WTC11 (cell line): Measurements from ENCODE around the gene TMEM271. TPM values are rescaled to one million over a fixed set of nuclear protein-coding genes. Genes with fewer than 3 reads are reported as not detected.

ENCODE experiments used
- ATAC-seq: fragments of 200-7000 bp; cut with Tn5 transposase; 2 replicates; pipeline ENCODE4 v1.10.0; 2021; ENCODE audit warnings: mild to moderate bottlenecking, moderate library complexity
- Bru-seq: library from RNA; stranded (reverse); fragments of 400-500 nt; gene quantifications from one replicate; lab custom pipeline; 2021; lab: Mats Ljungman, UMichigan
- CTCF ChIA-PET: fragments of 300-600 bp; sonication (Branson Sonifier 250); formaldehyde crosslinking; loops from one replicate; lab custom pipeline; 2021; ENCODE audit warnings: antibody characterized with exemption; lab: Charles Lee
- POLR2A ChIA-PET: fragments of 350-600 bp; sonication (Branson Sonifier 250); formaldehyde crosslinking; loops from one replicate; lab custom pipeline; 2021; ENCODE audit warnings: antibody characterized with exemption; lab: Charles Lee
- DNase-seq: peaks from one replicate; pipeline ENCODE4 v3.0.0; 2021; ENCODE audit warnings: low spot score
- H3K27ac Mint-ChIP-seq: 2 replicates; pipeline ENCODE4 v1.8.0; 2021; ENCODE audit warnings: mixed read lengths
- H3K27me3 Mint-ChIP-seq: 2 replicates; pipeline ENCODE4 v1.8.0; 2021; ENCODE audit warnings: low read depth, mild to moderate bottlenecking, moderate library complexity, mixed read lengths
- H3K36me3 Mint-ChIP-seq: 2 replicates; pipeline ENCODE4 v1.8.0; 2021; ENCODE audit warnings: mixed read lengths
- H3K4me1 Mint-ChIP-seq: 2 replicates; pipeline ENCODE4 v1.8.0; 2022; ENCODE audit warnings: mixed read lengths
- H3K4me3 Mint-ChIP-seq: 2 replicates; pipeline ENCODE4 v1.8.0; 2021; ENCODE audit warnings: mild to moderate bottlenecking, moderate library complexity, mixed read lengths
- H3K9me3 Mint-ChIP-seq: 2 replicates; pipeline ENCODE4 v1.8.0; 2021; ENCODE audit warnings: mixed read lengths
- CBFB ChIP-seq: sonication (generic); formaldehyde crosslinking; IDR thresholded peaks from 2 replicates; pipeline ENCODE4 v1.8.1; 2022; ENCODE audit warnings: mild to moderate bottlenecking, low read depth, missing genetic modification reagents
- CREM ChIP-seq: sonication (generic); formaldehyde crosslinking; IDR thresholded peaks from 2 replicates; pipeline ENCODE4 v1.8.1; 2022; ENCODE audit warnings: mild to moderate bottlenecking, missing genetic modification reagents, moderate library complexity
- ETV6 ChIP-seq: sonication (generic); formaldehyde crosslinking; IDR thresholded peaks from 2 replicates; pipeline ENCODE4 v1.8.1; 2022; ENCODE audit warnings: mild to moderate bottlenecking, missing genetic modification reagents
- HMGA2 ChIP-seq: fragments of 250-450 bp; sonication (Bioruptor Pico); IDR thresholded peaks from 2 replicates; pipeline ENCODE4 v1.4.0; 2021; ENCODE audit warnings: mild to moderate bottlenecking, moderate library complexity
- NFATC4 ChIP-seq: fragments of 250-450 bp; sonication (Bioruptor Pico); IDR thresholded peaks from 2 replicates; pipeline ENCODE4 v1.9.0; 2021; ENCODE audit warnings: mild to moderate bottlenecking
- NR3C1 ChIP-seq: sonication (generic); formaldehyde crosslinking; conservative IDR thresholded peaks from 2 replicates; pipeline ENCODE4 v1.8.1; 2023; ENCODE audit warnings: low read depth, mild to moderate bottlenecking, missing genetic modification reagents
- OVOL2 ChIP-seq: fragments of 250-450 bp; sonication (Bioruptor Pico); IDR thresholded peaks from 2 replicates; pipeline ENCODE4 v1.9.0; 2021; ENCODE audit warnings: mild to moderate bottlenecking, borderline replicate concordance
- TEAD1 ChIP-seq: sonication (generic); formaldehyde crosslinking; IDR thresholded peaks from 2 replicates; pipeline ENCODE4 v1.8.0; 2022; ENCODE audit warnings: mild to moderate bottlenecking, missing genetic modification reagents
- ZNF121 ChIP-seq: sonication (generic); formaldehyde crosslinking; IDR thresholded peaks from 2 replicates; pipeline ENCODE4 v1.8.0; 2023; ENCODE audit warnings: missing genetic modification reagents
- ZNF263 ChIP-seq: sonication (generic); formaldehyde crosslinking; IDR thresholded peaks from 2 replicates; pipeline ENCODE4 v1.8.1; 2022; ENCODE audit warnings: low read depth, mild to moderate bottlenecking, moderate library complexity, missing genetic modification reagents
- ZNF671 ChIP-seq: fragments of 250-450 bp; sonication (Bioruptor Pico); IDR thresholded peaks from 2 replicates; pipeline ENCODE4 v1.8.0; 2021; ENCODE audit warnings: mild to moderate bottlenecking
- long read RNA-seq, 3 experiments: library from RNA in 1 of 3; library from capped mRNA in 1 of 3; library from polyadenylated mRNA in 1 of 3; unstranded in 2 of 3; stranded (forward) in 1 of 3; transcript quantifications; one replicate each; pipeline ENCODE4 v2.0.0, GENCODE V29; 2021
- total RNA-seq: library from RNA; stranded (reverse); gene quantifications from 3 replicates; pipeline ENCODE4 v1.2.3, GENCODE V29; 2021
- TF ChIP-seq, protein P1 (sequence below): sonication (generic); formaldehyde crosslinking; IDR thresholded peaks from 2 replicates; pipeline ENCODE4 v1.8.0; 2022; ENCODE audit warnings: missing genetic modification reagents
- TF ChIP-seq, protein P2 (sequence below): sonication (generic); formaldehyde crosslinking; IDR thresholded peaks from 2 replicates; pipeline ENCODE4 v1.8.0; 2022; ENCODE audit warnings: mild to moderate bottlenecking, missing genetic modification reagents
- TF ChIP-seq, protein P3 (sequence below): sonication (generic); formaldehyde crosslinking; IDR thresholded peaks from 2 replicates; pipeline ENCODE4 v1.8.1; 2023; ENCODE audit warnings: mild to moderate bottlenecking, missing genetic modification reagents, borderline replicate concordance
- TF ChIP-seq, protein P4 (sequence below): sonication (generic); formaldehyde crosslinking; IDR thresholded peaks from 2 replicates; pipeline ENCODE4 v1.8.0; 2023; ENCODE audit warnings: mild to moderate bottlenecking, missing genetic modification reagents

The TMEM271 gene, protein sequence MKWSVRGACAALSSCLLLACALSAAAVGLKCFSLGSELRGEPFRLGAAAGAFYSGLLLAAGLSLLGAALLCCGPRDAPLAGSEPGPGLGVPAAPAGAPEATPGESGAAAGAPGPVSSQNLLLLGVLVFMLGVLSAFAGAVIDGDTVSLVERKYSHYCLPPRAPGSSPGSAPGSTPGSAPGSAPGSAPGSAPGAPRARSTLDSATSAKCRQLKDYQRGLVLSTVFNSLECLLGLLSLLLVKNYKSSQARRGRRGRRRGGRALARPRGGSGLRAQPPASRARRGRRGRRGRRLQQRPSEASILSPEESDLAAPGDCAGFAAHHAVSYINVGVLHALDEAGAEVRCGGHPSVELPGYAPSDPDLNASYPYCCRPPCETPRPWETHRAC
- 0.14 to 0.31 TPM (median 0.16 TPM) in 3 replicates for total RNA-seq
- not detected for Bru-seq, nascent RNA
- long read RNA-seq, experiment 1, partial matches to known transcripts = 0 of 1 reads
- long read RNA-seq, experiment 1, other reads (novel, unspliced or antisense) = 0 of 1 reads
- long read RNA-seq, experiment 2 = 0 reads
- long read RNA-seq, experiment 3 = 0 reads

DNA sequence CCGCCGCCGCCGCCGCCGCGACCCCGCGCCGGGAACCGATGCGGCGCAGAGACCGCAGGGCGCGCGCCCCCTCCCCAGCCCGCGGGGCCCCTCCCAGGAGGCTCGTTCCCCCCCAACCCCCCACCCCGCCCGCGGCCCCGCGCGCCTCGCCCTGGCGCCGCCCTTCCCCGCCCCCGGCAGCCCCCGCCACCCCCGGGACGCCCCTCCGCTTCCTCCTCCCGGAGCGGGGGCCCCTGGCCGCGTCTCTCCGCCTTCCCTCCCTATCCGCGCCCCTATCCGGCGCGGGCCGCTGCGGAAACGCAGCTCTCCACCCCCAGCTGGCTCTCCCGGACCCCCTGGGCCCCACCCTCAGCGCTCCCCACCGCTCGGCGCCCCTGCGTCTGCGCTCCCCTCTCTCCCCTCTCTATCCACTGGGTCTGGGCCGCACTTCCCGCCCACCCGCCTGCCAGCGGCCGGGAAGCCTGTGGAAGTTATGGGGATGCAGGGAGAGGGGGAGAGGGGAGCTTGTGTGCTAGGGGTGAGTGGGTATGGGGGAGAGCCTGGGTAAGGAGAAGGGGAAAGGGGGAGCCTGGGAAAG is at the start of gene TMEM271:
TMEM271 (minus strand) TSS at position 51 of the 577 bp plus-strand sequence. CDS start 233 bp downstream, outside the sequence.
- Mint-ChIP-seq H3K27ac (no peak within 1 kb of the TSS), H3K9me3 (no peaks in the 10 kb centered on the region)
- no peak for TF ChIP-seq OVOL2 (CRISPR knock-in tag)
- TF ChIP-seq NR3C1 = no peak
- no peak for TF ChIP-seq ZNF121 (CRISPR knock-in tag)
- TF ChIP-seq, protein P1, sequence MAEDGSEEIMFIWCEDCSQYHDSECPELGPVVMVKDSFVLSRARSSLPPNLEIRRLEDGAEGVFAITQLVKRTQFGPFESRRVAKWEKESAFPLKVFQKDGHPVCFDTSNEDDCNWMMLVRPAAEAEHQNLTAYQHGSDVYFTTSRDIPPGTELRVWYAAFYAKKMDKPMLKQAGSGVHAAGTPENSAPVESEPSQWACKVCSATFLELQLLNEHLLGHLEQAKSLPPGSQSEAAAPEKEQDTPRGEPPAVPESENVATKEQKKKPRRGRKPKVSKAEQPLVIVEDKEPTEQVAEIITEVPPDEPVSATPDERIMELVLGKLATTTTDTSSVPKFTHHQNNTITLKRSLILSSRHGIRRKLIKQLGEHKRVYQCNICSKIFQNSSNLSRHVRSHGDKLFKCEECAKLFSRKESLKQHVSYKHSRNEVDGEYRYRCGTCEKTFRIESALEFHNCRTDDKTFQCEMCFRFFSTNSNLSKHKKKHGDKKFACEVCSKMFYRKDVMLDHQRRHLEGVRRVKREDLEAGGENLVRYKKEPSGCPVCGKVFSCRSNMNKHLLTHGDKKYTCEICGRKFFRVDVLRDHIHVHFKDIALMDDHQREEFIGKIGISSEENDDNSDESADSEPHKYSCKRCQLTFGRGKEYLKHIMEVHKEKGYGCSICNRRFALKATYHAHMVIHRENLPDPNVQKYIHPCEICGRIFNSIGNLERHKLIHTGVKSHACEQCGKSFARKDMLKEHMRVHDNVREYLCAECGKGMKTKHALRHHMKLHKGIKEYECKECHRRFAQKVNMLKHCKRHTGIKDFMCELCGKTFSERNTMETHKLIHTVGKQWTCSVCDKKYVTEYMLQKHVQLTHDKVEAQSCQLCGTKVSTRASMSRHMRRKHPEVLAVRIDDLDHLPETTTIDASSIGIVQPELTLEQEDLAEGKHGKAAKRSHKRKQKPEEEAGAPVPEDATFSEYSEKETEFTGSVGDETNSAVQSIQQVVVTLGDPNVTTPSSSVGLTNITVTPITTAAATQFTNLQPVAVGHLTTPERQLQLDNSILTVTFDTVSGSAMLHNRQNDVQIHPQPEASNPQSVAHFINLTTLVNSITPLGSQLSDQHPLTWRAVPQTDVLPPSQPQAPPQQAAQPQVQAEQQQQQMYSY (CRISPR knock-in tag) = no peak
- TF ChIP-seq, protein P2, sequence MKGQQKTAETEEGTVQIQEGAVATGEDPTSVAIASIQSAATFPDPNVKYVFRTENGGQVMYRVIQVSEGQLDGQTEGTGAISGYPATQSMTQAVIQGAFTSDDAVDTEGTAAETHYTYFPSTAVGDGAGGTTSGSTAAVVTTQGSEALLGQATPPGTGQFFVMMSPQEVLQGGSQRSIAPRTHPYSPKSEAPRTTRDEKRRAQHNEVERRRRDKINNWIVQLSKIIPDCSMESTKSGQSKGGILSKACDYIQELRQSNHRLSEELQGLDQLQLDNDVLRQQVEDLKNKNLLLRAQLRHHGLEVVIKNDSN = no peak
- TF ChIP-seq CBFB (CRISPR knock-in tag) = no peak
- no peak for TF ChIP-seq ZNF263 (CRISPR knock-in tag)
- no peak for TF ChIP-seq TEAD1 (CRISPR knock-in tag)
- TF ChIP-seq ETV6 (CRISPR knock-in tag) = no peak
- no peak for TF ChIP-seq CREM (CRISPR knock-in tag)
- TF ChIP-seq HMGA2 = no peak
- no peak for TF ChIP-seq NFATC4 (CRISPR knock-in tag)
- TF ChIP-seq, protein P3, sequence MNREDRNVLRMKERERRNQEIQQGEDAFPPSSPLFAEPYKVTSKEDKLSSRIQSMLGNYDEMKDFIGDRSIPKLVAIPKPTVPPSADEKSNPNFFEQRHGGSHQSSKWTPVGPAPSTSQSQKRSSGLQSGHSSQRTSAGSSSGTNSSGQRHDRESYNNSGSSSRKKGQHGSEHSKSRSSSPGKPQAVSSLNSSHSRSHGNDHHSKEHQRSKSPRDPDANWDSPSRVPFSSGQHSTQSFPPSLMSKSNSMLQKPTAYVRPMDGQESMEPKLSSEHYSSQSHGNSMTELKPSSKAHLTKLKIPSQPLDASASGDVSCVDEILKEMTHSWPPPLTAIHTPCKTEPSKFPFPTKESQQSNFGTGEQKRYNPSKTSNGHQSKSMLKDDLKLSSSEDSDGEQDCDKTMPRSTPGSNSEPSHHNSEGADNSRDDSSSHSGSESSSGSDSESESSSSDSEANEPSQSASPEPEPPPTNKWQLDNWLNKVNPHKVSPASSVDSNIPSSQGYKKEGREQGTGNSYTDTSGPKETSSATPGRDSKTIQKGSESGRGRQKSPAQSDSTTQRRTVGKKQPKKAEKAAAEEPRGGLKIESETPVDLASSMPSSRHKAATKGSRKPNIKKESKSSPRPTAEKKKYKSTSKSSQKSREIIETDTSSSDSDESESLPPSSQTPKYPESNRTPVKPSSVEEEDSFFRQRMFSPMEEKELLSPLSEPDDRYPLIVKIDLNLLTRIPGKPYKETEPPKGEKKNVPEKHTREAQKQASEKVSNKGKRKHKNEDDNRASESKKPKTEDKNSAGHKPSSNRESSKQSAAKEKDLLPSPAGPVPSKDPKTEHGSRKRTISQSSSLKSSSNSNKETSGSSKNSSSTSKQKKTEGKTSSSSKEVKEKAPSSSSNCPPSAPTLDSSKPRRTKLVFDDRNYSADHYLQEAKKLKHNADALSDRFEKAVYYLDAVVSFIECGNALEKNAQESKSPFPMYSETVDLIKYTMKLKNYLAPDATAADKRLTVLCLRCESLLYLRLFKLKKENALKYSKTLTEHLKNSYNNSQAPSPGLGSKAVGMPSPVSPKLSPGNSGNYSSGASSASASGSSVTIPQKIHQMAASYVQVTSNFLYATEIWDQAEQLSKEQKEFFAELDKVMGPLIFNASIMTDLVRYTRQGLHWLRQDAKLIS (CRISPR knock-in tag) = no peak
- no peak for TF ChIP-seq ZNF671
- TF ChIP-seq, protein P4, sequence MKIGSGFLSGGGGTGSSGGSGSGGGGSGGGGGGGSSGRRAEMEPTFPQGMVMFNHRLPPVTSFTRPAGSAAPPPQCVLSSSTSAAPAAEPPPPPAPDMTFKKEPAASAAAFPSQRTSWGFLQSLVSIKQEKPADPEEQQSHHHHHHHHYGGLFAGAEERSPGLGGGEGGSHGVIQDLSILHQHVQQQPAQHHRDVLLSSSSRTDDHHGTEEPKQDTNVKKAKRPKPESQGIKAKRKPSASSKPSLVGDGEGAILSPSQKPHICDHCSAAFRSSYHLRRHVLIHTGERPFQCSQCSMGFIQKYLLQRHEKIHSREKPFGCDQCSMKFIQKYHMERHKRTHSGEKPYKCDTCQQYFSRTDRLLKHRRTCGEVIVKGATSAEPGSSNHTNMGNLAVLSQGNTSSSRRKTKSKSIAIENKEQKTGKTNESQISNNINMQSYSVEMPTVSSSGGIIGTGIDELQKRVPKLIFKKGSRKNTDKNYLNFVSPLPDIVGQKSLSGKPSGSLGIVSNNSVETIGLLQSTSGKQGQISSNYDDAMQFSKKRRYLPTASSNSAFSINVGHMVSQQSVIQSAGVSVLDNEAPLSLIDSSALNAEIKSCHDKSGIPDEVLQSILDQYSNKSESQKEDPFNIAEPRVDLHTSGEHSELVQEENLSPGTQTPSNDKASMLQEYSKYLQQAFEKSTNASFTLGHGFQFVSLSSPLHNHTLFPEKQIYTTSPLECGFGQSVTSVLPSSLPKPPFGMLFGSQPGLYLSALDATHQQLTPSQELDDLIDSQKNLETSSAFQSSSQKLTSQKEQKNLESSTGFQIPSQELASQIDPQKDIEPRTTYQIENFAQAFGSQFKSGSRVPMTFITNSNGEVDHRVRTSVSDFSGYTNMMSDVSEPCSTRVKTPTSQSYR (CRISPR knock-in tag) = no peak
- TF ChIP-seq, all 79 proteins: peak for 0
- ATAC-seq (peak; percentile 18; the same call in 1 of the 2 replicates), DNase-seq (peak; percentile 55)
- Mint-ChIP-seq H3K4me3 (peak within 1 kb of the TSS; percentile 88), H3K27me3 (peaks cover 85% of the 10 kb centered on the region), H3K36me3 (no peaks in the 10 kb centered on the region), H3K4me1 (peaks cover 25% of the 10 kb centered on the region)
- POLR2A ChIA-PET = interaction anchor here (0.6 kb wide), 1 partner anchor 442 kb away, joined by 3 read pairs; no protein-coding TSS in a partner anchor
- CTCF ChIA-PET = interaction anchor here (1.8 to 2.1 kb wide), 2 partner anchors 27 to 107 kb away, joined by 7 to 8 read pairs; no protein-coding TSS in a partner anchor
